DMS 273 (cell line): ENCODE results near the gene PSME1.

Experiments
- DNase-seq: peaks from one replicate; lab custom pipeline; 2025; ENCODE audit not compliant: unreplicated experiment; lab: John Stamatoyannopoulos, UW

PSME1 gene

DNA sequence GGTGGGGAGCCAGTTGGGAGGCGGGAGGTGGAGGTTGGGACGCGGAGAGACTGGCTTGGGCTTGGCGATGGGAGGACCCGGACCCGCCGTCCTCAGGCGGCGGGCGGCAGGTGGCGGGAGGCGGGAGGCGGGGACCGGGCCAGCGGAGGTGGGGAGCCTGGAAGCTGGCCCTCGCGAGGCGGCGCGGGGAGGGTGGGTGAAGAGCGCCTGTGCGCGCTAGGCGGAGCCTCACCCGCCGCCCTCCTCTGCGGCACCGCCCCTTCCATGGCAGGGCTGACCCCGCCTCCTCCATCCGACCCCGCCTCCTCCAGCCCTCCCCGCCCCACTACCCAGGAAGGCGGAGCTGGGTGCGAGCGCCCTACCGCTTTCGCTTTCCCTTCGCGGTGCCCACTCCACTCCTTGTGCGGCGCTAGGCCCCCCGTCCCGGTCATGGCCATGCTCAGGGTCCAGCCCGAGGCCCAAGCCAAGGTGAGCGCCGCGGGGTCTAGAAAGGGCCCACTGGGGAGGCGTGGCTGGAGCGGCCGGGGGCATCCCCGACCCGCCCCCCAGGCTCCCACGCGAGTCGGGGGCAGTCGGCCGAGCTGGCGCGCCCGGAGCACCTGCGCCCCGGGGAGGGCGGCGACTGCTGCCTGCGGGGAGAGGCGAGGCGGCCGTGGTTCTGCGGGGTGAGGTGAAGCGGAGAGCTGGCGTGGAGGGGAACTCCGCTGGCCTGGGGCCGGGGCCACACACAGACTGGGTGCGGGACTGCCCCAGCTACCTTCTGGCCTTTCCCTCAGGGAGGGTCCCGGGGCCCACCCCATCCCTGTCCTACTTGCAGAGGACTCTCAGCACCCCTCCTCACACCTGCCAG lies at the start of gene PSME1:
Gene PSME1, plus strand, starts transcription at position 361 of the 850 bp plus-strand sequence. Its CDS starts 69 bp downstream, at position 430.
- DNase-seq: peak; percentile 97

DNA sequence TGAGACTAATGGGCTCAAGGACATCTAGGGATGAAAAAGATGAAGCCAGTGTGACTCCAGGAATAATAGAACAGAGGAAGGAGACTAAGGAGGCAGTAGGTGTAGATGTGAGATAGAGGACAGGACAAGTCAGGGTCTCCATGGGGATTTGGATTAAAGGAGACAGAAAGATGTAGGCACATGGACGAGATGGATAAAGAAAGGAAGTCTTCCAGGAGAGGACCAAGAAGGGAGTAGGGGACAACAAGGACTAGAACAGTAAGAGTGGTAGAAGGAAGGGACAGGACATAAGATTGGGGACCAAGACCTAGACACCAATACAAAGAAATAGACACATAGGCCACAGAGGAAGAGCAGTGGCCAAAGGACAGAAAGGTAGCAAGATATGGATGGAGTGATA lies 49.0 kb upstream of the PSME1 start:
- no peak for DNase-seq

DNA sequence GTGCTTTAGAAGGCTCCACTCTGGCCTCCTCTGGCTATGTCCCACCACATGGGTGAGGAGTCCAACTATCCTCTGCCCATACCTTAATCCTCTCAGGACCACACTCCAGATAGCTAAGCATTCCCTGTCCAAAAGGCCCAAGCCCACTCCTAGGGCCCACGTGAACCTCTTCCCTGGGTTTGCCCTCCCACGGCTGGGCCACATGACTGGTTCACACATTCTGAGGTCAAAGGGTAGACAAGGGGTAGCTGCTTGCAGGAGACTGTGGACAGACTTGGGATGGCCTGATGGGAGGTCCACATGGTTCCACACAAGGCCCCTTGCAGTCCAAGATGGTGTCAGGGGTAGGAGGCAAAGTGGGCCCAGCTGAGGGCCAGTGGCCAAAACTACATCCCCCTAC lies 47.9 kb upstream of the PSME1 start:
- no peak for DNase-seq

DNA sequence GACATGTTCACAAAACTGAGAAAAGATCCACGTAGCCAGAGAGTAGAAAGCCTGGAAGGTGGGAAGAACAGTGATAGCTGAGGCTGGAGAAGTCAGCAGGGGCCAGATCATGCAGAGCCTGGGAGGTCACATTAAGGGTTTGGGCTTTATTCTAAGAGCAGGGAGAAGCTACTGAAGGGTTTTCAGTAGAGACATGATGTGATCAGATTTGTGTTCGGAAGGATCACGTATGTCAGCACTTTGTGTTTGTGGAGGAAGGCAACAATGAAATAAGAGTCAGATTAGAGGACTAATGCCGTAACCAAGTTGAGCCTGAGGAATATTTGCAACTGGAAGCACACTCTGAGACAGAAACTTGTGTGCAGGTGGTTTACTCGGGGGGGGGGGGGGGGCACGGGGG lies 46.1 kb upstream of the PSME1 start:
- DNase-seq: no peak

DNA sequence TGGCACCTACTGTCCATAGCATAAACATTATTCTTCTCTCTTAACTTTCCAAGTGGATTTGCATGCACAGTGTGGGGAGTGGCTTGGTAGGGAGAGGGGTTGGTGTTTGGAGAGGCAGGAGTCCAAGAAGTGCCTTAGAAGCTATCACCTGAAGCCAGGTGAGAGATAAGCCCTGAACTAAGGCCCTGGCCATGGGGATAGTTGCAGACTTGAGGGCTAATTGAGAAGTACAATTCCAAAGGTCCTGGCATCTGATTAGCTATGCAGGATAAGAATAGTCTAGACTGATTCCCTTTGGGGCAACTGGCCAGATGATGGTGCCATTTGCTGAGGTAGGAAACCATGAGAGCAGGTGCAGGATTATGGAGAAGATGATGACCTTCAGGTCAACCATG lies 43.9 kb upstream of the PSME1 start:
- DNase-seq: no peak

DNA sequence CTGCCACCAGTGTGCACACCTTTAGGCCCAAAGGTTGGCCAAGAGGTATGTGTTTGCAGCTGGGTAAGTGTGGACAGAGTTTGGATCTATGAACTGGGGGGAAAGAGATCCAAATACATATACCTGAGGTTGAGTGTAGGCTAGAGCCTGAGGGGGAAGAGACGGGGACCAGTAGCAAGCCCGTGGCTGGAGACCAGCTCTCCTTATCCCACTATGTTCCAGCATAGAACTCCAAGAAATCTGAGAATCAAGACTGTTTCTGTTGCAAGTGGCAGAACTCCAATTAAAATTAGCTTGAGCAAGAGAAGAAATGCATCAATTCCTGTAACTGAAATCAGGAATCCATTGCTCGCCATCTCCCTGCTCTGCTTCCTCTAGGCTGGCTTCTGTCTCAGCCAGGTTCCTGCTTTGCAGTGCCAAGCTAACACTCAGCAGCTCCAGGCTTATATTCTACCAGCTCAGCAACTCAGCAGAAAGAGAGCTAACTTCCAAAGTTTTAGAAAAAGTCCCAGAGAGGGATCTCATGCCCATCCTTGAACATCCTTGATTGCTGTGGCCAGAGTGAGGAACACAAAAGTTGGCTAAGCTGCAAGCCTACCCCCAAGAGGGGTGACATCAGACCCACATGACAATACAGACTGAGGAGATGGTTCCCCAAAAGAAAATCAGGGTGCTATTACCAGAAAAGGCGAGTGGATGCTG lies 43.3 kb upstream of the PSME1 start:
- DNase-seq: no peak

DNA sequence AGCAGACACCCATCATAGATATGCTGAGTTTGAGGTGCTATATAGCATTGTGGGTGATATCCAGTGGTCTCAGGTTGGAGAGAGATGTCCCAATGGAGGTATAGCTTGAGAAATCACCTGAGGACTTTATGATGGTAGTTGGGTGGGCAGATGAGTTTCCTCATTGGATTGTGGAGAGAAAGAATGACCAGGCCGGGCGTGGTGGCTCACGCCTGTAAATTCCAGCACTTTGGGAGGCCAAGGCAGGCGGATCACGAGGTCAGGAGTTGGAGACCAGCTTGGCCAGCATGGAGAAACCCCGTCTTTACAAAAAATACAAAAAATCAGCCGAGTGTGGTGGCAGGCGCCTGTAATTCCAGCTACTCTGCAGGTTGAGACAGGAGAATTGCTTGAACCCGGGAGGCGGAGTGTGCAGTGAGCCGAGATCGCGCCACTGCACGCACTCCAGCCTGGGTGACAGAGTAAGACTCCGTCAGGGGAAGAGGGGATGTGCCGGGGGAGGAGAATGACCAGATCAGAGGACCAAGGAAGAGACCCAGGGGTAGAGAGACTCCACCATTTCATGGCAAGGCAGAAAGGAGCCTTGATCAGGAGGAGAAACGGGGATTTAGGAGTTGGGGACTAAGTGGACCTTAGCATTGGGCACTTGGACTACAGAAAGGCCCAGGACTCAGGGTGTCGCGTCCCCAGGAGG lies 42.6 kb upstream of the PSME1 start:
- DNase-seq: no peak

DNA sequence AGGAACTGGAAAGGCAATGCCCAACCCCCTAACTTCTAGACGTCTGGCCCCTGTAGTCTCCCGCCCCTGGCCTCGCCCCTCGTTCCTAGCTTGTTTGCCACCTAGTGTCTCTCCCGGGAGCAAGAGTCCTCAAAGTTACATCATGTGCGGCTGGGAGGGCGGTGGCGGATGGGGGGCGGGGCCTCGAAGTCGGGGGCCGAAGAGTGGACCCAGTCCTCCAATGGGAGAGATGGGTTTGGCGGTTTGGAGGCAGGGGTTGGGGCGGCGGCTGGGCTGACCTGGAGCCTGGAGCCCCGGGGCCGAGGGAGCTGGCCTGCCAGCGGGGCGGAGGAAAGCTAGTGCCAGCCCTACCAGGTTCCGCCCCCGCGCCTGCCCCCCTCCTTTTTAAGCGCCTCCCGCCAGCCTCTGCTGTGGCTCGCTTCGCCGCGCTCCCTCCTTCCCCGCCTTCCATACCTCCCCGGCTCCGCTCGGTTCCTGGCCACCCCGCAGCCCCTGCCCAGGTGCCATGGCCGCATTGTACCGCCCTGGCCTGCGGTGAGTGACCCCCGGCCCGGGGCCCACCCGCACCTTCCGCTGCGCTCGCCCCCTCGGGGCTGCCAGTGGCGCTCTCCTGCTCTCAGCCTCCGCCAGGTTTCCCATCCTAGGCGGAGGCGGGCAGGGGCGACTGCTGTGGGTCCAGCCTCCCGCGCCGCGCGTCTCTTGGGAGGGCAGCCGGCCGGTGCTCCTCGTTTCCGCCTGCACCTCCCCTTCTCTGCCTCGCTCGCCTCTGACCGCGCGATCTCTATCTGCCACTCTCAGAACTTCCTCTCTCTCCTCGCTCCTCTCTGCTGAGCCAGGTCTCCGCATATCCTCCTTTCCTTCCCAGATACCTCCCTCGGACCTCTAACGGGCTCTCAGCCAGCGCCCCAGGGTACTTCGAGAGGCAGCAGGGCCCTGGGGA lies 41.8 kb upstream of the PSME1 start, which contains the start of gene PCK2:
Gene PCK2, plus strand, starts transcription at position 411 of the 940 bp plus-strand sequence. Its CDS starts 95 bp downstream, at position 506.
- peak; percentile 96 for DNase-seq

DNA sequence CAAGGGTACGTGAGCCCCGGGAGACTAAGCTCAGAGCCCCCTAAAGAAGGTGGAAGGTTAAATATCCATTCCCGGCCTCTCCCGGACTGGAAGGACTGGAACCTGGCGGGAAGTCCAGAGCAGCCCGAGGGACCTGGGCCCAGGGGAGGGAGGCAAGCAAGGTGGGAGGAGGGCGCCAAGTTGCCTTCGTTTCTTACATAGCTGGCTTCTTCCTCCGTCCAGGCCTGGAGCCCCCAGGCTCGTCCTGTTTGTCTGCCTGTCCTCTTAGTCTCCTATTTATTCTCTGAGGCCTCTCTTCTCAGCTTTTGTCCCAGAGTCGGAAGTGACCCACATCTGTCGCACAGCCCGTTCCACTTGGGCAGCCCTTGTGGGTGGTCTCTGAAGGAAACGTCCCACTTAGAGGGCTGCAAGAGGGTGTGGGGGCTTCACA lies 41.1 kb upstream of the PSME1 start:
- peak; percentile 58 for DNase-seq

DNA sequence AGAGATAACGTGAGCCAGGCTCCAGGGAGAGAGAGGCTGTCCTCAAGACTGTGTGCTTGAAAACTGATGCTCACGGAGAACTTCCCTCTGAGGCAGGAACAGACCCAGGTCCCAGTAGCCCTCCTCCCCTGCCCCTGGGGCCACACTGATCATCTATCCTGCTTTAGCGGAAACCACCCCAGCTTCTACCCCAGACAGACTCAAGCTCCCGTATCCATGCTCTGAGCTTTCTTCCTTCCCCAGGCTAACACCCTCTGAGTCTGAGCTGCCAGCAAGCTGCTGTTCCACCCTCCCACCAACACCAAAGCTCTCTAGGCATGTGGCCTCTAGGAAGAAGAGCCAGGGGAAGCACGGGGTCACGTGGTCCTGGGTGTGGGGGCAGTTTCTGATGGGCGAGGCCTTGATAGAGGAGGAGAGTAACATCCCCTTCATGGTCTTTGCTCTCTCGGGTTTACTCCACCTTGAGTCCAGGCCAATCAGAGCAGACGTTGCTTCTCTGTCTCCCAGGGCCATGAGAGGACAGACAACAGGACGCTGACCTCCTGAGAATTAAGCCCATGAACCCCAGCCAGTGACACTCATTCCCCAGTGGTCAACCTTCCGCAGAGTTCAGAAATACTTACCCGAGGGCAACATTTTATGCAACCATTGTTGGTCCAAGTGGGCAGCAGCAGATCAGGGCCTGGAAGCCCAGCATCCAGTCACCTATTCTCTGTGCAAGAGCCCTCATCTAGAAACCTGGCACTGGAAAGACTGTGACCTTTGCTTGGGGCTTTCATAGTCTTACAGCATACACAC lies 40.5 kb upstream of the PSME1 start:
- peak; percentile 55 for DNase-seq

DNA sequence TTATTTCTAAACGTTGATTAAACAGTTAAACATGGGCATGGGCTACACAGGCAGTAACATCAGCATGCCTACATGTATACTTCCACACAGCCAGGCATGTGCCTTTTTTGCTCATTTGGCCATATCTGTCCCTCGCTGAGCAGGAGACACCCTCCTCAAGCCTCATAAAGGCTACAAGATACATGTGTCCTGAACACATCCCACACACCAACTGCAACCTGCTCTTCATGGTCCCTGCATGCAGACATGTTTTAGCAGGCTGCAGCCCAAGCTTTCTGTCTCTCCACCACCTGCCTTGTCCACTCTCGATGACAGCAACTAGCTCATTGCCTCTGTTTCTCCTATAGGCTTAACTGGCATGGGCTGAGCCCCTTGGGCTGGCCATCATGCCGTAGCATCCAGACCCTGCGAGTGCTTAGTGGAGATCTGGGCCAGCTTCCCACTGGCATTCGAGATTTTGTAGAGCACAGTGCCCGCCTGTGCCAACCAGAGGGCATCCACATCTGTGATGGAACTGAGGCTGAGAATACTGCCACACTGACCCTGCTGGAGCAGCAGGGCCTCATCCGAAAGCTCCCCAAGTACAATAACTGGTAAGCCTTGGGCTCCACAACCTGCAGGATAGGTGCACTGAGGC lies 39.3 kb upstream of the PSME1 start:
- no peak for DNase-seq

DNA sequence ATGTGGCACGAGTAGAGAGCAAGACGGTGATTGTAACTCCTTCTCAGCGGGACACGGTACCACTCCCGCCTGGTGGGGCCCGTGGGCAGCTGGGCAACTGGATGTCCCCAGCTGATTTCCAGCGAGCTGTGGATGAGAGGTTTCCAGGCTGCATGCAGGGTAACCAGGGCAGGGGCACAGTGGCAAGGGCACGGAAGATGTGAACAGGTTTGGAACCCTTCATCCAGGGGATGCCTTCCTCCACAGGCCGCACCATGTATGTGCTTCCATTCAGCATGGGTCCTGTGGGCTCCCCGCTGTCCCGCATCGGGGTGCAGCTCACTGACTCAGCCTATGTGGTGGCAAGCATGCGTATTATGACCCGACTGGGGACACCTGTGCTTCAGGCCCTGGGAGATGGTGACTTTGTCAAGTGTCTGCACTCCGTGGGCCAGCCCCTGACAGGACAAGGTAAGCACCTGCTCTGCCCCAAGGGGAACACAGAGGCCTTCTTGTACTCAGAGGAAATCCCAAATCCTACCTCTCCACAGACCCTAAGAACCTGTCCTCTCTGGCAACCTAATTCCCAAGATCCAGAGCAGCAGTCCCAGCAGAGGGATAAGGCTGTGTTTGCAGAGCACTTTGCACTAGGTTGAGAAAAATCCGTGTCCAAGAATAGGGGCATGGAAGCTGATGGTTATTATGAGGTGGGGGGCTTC lies 37.6 kb upstream of the PSME1 start:
- no peak for DNase-seq

DNA sequence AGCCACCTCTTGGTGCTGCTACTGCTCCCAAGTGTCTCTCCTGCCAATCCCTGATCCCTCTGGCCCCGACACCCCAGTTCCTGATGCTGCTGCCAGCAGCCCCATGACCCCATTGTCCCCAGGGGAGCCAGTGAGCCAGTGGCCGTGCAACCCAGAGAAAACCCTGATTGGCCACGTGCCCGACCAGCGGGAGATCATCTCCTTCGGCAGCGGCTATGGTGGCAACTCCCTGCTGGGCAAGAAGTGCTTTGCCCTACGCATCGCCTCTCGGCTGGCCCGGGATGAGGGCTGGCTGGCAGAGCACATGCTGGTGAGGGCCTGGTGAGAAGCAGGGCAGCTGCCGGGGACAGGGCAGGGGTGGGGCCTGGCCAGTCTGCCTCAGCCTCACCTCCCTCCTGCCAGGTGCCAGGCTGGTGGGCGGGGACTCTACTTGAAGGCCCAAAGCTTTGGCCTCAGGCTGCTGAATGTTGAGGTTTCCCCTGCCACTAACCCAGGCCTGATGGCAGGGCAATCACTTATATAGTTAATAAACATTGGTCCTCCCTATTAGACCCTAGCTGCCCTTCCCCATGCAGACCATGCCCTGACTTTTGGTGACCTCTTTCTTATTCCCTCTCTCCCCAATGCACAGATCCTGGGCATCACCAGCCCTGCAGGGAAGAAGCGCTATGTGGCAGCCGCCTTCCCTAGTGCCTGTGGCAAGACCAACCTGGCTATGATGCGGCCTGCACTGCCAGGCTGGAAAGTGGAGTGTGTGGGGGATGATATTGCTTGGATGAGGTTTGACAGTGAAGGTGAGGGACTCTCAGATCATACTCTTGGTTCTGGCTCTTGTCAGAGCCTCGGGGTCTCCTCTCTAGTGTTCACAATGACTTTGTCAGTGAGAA lies 36.8 kb upstream of the PSME1 start:
- DNase-seq: no peak

DNA sequence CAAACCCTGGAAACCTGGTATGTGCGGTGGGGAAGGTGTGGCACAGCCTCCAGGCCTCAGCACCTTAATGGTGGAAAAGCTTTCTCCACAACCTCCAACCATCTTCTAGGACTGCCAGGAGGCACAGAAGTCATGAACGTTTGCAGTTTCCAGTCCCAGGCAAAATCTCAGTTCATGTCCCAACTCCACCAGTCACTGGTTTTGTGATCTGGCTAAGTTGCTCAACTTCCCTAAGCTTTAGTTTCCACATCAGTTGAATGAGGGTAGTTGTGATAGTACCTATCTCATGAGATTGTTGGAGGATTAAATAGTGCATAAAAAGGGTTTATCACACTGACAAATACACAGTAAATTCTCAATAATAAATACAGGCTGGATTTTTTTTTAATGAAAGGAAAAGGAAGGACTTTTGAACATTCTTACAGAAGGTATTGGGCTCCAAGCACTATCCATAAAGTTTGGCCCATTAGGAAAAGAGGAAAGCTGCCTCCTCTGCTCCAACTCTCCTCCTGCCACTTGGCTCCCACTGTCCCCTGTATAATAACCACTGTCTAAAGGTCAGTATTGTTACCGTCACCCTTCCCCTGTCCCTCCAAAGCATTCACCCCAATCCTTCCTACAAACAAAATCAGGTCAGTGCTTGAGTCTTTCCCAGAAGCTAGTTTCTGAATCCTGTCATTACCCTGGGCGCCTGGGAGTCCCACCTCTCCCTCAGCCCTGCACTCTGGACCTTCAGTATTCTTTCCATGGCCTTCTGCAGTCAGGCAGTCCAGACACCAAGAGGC lies 35.6 kb upstream of the PSME1 start:
- no peak for DNase-seq

DNA sequence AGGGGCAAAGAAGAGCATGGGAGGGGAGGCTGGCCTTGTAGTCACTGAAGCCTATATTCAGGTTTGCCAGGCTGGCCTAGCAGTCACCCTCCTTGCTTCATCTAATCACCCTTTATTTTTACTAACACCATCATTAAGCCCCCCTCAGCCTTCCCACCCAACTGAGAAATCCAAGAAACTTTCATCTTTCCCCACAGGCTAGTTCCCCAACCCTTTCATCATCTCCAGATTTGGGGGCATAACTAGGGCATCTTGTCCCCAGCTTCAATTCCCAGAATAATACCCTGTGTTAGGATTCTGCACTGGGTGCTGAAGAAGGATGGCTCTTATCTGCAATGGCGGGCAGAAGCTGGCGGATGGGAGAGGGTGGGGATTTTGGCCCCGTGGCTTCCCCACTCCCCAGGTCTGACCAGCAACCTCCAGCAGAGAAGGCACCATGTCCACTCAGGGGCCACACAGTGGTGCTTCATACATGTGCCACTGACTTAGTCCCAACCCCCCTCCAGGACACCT lies 35.0 kb upstream of the PSME1 start:
- no peak for DNase-seq

DNA sequence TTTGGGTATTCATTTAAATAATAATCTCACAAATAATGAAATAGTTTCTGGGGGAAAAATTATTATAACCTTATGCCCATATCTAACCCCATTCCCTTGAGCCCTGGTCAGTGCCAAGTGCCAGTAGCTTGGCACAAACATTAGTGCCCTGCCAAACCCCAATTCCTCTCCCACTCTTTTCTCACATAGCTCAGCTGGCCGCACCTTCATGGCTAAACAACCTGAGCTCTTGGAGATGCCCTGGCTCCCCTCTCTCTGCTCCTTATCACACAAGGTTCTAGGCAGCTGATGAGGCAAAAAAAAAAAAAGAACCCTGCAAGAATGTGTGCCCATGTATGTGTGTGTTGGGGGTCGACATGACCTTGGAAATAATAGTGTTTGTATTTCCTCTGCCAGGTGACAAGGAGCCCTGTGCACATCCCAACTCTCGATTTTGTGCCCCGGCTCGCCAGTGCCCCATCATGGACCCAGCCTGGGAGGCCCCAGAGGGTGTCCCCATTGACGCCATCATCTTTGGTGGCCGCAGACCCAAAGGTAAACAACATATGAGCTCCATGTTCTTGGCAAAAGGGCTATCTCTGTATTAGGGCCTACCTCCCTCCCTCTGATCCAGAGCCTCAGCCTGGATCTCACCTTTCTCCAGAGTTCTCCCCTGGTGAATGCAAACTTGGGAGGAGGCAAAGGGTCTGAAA lies 33.5 kb upstream of the PSME1 start:
- no peak for DNase-seq
